ENCODE measurements around the gene KLRG1. TPM values are rescaled to one million over a fixed set of nuclear protein-coding genes. Genes with fewer than 3 reads are reported as not detected.

The KLRG1 gene
- total RNA-seq, 1 experiment from 2014 or later = 1.7 TPM

GRCh38 chr12:9037431-9037830 lies 48.1 kb downstream of the KLRG1 start:
- no peaks in the 10 kb centered on the region for H3K4me1 Mint-ChIP-seq (ENCODE audit: insufficient read depth, unreplicated experiment)
- ChIA-PET POLR2A (no interaction called here), CTCF (interaction anchor here (1.0 to 4.1 kb wide), 6 partner anchors 12 to 355 kb away, joined by 4 to 41 read pairs (median 10); partner anchors contain the start of gene M6PR)
- intact Hi-C loops (cut with micrococcal nuclease) = loop anchor here (5.0 kb wide), 1 partner anchor 495 kb away; the partner anchor contains the start of gene CLEC4E
- H3K27ac Mint-ChIP-seq (ENCODE audit: low read depth, unreplicated experiment) = no peak overlapping the region
- no peak for TF ChIP-seq CTCF (IDR thresholded peaks at IDR 0.05; ENCODE audit: unreplicated experiment)
- BruUV-seq (replicated peaks) = no TSS peak
- DNase-seq (ENCODE audit: unreplicated experiment) = no peak
- H3K36me3 Mint-ChIP-seq (ENCODE audit: insufficient read depth, unreplicated experiment) = no peaks in the 10 kb centered on the region
- H3K9me3 Mint-ChIP-seq (ENCODE audit: unreplicated experiment) = no peaks in the 10 kb centered on the region
- H3K4me3 Mint-ChIP-seq (ENCODE audit: unreplicated experiment) = no peak overlapping the region
- H3K27me3 Mint-ChIP-seq (ENCODE audit: insufficient read depth, unreplicated experiment) = no peaks in the 10 kb centered on the region

- BruUV-seq (replicated peaks) = no TSS peak
- peak; percentile 78 for TF ChIP-seq CTCF (IDR thresholded peaks at IDR 0.05; ENCODE audit: unreplicated experiment)
- intact Hi-C loops (cut with micrococcal nuclease) = loop anchor here (1.0 to 5.0 kb wide), 7 partner anchors 89 to 497 kb away; partner anchors contain the start of genes CLEC4E and PHC1
- DNase-seq (ENCODE audit: unreplicated experiment) = peak; percentile 57
- Mint-ChIP-seq H3K4me1 (ENCODE audit: insufficient read depth, unreplicated experiment) (no peaks in the 10 kb centered on the region), H3K9me3 (ENCODE audit: unreplicated experiment) (no peaks in the 10 kb centered on the region), H3K4me3 (ENCODE audit: unreplicated experiment) (no peak overlapping the region), H3K27me3 (ENCODE audit: insufficient read depth, unreplicated experiment) (no peaks in the 10 kb centered on the region), H3K27ac (ENCODE audit: low read depth, unreplicated experiment) (no peak overlapping the region), H3K36me3 (ENCODE audit: insufficient read depth, unreplicated experiment) (no peaks in the 10 kb centered on the region)
- ChIA-PET CTCF (interaction anchor here (0.6 to 4.1 kb wide), 27 partner anchors 8 to 1261 kb away, joined by 3 to 41 read pairs (median 4); partner anchors contain the start of genes M6PR and PHC1), POLR2A (no interaction called here)
These were observed 50.1 kb downstream of the KLRG1 start for GRCh38 chr12:9039397-9039977.

- intact Hi-C loops (cut with micrococcal nuclease) = no loop called here
- no peak for TF ChIP-seq CTCF (IDR thresholded peaks at IDR 0.05; ENCODE audit: unreplicated experiment)
- H3K9me3 Mint-ChIP-seq (ENCODE audit: unreplicated experiment) = peaks cover 2% of the 10 kb centered on the region
- POLR2A ChIA-PET = interaction anchor here (2.1 kb wide), 1 partner anchor 91 kb away, joined by 9 read pairs; the partner anchor contains the start of gene M6PR
- CTCF ChIA-PET = interaction anchor here (0.6 to 3.0 kb wide), 11 partner anchors 8 to 497 kb away, joined by 3 to 16 read pairs (median 4); partner anchors contain the start of gene M6PR
- no TSS peak for BruUV-seq (replicated peaks)
- no peak overlapping the region for H3K4me3 Mint-ChIP-seq (ENCODE audit: unreplicated experiment)
- no peak overlapping the region for H3K27ac Mint-ChIP-seq (ENCODE audit: low read depth, unreplicated experiment)
- no peaks in the 10 kb centered on the region for H3K4me1 Mint-ChIP-seq (ENCODE audit: insufficient read depth, unreplicated experiment)
- H3K27me3 Mint-ChIP-seq (ENCODE audit: insufficient read depth, unreplicated experiment) = no peaks in the 10 kb centered on the region
- no peak for DNase-seq (ENCODE audit: unreplicated experiment)
- H3K36me3 Mint-ChIP-seq (ENCODE audit: insufficient read depth, unreplicated experiment) = no peaks in the 10 kb centered on the region
These were observed 51.3 kb downstream of the KLRG1 start for GRCh38 chr12:9040484-9041186.

GRCh38 chr12:9041321-9041720 lies 52.0 kb downstream of the KLRG1 start:
- Mint-ChIP-seq H3K4me1 (ENCODE audit: insufficient read depth, unreplicated experiment) (no peaks in the 10 kb centered on the region), H3K27me3 (ENCODE audit: insufficient read depth, unreplicated experiment) (no peaks in the 10 kb centered on the region), H3K36me3 (ENCODE audit: insufficient read depth, unreplicated experiment) (peaks cover 4% of the 10 kb centered on the region), H3K9me3 (ENCODE audit: unreplicated experiment) (peaks cover 4% of the 10 kb centered on the region), H3K4me3 (ENCODE audit: unreplicated experiment) (no peak overlapping the region), H3K27ac (ENCODE audit: low read depth, unreplicated experiment) (no peak overlapping the region)
- BruUV-seq (replicated peaks) = no TSS peak
- POLR2A ChIA-PET = interaction anchor here (0.6 to 2.1 kb wide), 2 partner anchors 92 to 353 kb away, joined by 3 to 9 read pairs; partner anchors contain the start of gene M6PR
- peak; percentile 33 for DNase-seq (ENCODE audit: unreplicated experiment)
- intact Hi-C loops (cut with micrococcal nuclease) = no loop called here
- CTCF ChIA-PET = interaction anchor here (0.6 to 3.0 kb wide), 12 partner anchors 9 to 497 kb away, joined by 3 to 16 read pairs (median 4); partner anchors contain the start of gene M6PR
- TF ChIP-seq CTCF (IDR thresholded peaks at IDR 0.05; ENCODE audit: unreplicated experiment) = no peak

Measured in MCF 10A (cell line).